Measurements from ENCODE around the gene SLC25A25.

- TF ChIP-seq EZH2 (IDR thresholded peaks at IDR 0.05) (no peak), POLR2AphosphoS5 (IDR thresholded peaks at IDR 0.05; ENCODE audit: borderline replicate concordance, low read depth, low read length) (no peak), FOXP2 (optimal IDR thresholded peaks at IDR 0.05; ENCODE audit: control extremely low read depth, extremely low read length, insufficient read depth) (no peak)
These were observed 26.0 kb upstream of the SLC25A25 start for GRCh38 chr9:128042043-128042442.
